Bronchial epithelial cell (primary cell): Measurements from ENCODE around the gene BLNK. TPM values are rescaled to one million over a fixed set of nuclear protein-coding genes. Genes with fewer than 3 reads are reported as not detected.

Experiments
- DNase-seq: peaks from one replicate; pipeline ENCODE4 v3.0.0-alpha.2; 2010; ENCODE audit warnings: low read depth
- FAIRE-seq: peaks from 2 replicates; lab custom pipeline; 2011; peaks lifted over from hg19 to GRCh38; lab: Jason Lieb, UNC
- H3K27me3 ChIP-seq: 2 replicates; pipeline ENCODE4 v1.5.1; 2011; ENCODE audit warnings: low read length; ENCODE audit not compliant: control insufficient read depth, insufficient read depth
- H3K36me3 ChIP-seq: 2 replicates; pipeline ENCODE4 v1.5.1; 2011; ENCODE audit warnings: low read length; ENCODE audit not compliant: control insufficient read depth, insufficient read depth
- H3K4me3 ChIP-seq: 2 replicates; pipeline ENCODE4 v1.5.1; 2011; ENCODE audit warnings: mild to moderate bottlenecking, low read depth, low read length, control low read depth
- total RNA-seq: library from RNA; depleted of rRNA; stranded (reverse); fragments of >200 nt; gene quantifications from 2 replicates; pipeline ENCODE4 v1.2.1, GENCODE V29; 2014
- TF ChIP-seq, protein P1 (sequence below): IDR thresholded peaks from 2 replicates; pipeline ENCODE4 v1.5.1; 2011; ENCODE audit warnings: mild to moderate bottlenecking, moderate library complexity, low read length, control low read depth, inconsistent platforms; ENCODE audit not compliant: insufficient read depth, severe bottlenecking

Gene BLNK
- total RNA-seq, 1 donor from 2014 or later = 2.6 TPM

DNA sequence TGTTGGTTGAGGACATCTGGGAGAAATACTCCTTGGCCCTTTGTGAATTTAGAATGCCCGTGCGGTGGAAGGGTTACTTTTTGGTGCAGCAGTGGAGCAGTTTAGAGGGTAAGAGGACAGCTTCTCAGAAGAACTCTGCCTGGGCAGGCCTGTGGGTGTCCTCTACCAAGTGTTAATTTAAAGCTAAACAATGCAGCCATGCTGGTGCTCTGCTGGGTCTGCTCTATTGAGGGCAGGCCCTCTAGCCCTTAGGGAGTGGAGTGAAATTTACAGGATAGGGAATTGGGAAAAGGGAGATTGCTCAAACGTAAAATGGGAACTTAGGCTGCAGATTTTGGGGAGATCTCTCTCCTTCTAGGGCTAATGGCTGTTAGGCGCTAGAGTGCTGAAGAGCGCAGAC lies 22.1 kb downstream of the BLNK start:
- Histone ChIP-seq H3K27me3 (no peaks in the 10 kb centered on the region), H3K36me3 (peaks cover 2% of the 10 kb centered on the region), H3K4me3 (no peak overlapping the region)
- TF ChIP-seq, protein P1, sequence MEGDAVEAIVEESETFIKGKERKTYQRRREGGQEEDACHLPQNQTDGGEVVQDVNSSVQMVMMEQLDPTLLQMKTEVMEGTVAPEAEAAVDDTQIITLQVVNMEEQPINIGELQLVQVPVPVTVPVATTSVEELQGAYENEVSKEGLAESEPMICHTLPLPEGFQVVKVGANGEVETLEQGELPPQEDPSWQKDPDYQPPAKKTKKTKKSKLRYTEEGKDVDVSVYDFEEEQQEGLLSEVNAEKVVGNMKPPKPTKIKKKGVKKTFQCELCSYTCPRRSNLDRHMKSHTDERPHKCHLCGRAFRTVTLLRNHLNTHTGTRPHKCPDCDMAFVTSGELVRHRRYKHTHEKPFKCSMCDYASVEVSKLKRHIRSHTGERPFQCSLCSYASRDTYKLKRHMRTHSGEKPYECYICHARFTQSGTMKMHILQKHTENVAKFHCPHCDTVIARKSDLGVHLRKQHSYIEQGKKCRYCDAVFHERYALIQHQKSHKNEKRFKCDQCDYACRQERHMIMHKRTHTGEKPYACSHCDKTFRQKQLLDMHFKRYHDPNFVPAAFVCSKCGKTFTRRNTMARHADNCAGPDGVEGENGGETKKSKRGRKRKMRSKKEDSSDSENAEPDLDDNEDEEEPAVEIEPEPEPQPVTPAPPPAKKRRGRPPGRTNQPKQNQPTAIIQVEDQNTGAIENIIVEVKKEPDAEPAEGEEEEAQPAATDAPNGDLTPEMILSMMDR = no peak
- no peak for DNase-seq
- FAIRE-seq = no peak

DNA sequence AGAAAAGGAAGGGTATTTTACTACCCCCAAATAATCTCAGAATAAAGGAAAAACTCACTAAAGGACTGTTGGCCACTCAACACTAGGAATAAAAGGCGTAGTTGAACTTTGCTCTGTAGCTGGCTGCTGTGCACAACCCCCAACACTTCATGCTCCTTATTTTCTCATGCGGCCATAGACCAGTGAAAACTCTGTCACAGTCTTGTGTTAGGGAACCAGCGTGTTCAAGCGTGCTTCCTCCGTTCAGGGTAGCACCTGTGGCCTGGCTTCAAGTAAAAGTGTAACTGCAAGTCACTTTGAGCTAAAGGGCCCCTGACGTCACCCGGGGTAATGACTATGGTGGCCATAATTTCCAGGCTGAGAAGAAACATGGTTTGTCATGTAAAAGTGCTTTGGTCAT lies 27.0 kb downstream of the BLNK start:
- FAIRE-seq (no peak), DNase-seq (no peak)
- no peak overlapping the region for H3K4me3 ChIP-seq
- no peaks in the 10 kb centered on the region for H3K27me3 ChIP-seq
- peaks cover 2% of the 10 kb centered on the region for H3K36me3 ChIP-seq
- TF ChIP-seq, protein P1 = no peak

DNA sequence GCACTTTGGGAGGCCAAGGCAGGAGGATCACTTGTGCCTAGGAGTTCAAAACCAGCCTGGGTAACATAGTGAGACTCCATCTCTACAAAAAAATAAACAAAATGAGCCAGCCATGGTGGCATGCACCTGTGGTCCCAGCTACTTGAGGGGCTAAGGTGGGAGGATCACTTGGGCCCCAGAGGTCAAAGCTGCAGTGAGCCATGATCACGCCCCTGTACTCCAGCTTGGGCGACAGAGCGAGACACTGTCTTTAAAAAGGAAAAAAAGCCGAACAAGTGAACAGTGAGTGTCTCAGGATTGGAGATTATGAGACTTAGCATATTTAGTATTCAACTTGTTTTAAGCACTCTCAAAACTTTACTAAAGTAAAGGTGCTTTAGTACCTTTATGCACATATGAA lies 28.1 kb downstream of the BLNK start:
- no peak for FAIRE-seq
- DNase-seq = no peak
- Histone ChIP-seq H3K36me3 (peaks cover 2% of the 10 kb centered on the region), H3K4me3 (no peak overlapping the region), H3K27me3 (no peaks in the 10 kb centered on the region)
- TF ChIP-seq, protein P1 = no peak

DNA sequence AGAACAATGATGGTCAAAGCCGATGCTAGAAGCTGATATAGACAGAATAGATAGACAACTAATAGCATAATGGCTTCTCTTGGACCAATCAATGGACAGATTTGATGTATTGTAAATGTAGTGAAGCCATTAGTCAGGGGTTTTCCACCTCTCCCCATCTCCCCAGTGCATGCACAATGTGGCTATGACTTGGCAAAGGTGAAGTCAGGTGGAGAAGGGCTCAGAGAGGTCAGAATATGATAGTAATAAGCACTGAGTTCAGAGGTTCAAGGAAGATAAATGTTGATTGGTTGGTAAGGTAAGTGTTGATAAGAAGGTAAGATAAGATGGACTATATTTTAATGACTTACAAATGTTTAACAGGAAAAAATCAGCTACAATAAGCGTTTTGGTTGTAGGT lies 28.5 kb downstream of the BLNK start:
- DNase-seq = no peak
- peaks cover 2% of the 10 kb centered on the region for H3K36me3 ChIP-seq
- TF ChIP-seq, protein P1 = no peak
- no peak overlapping the region for H3K4me3 ChIP-seq
- H3K27me3 ChIP-seq = no peaks in the 10 kb centered on the region
- no peak for FAIRE-seq

DNA sequence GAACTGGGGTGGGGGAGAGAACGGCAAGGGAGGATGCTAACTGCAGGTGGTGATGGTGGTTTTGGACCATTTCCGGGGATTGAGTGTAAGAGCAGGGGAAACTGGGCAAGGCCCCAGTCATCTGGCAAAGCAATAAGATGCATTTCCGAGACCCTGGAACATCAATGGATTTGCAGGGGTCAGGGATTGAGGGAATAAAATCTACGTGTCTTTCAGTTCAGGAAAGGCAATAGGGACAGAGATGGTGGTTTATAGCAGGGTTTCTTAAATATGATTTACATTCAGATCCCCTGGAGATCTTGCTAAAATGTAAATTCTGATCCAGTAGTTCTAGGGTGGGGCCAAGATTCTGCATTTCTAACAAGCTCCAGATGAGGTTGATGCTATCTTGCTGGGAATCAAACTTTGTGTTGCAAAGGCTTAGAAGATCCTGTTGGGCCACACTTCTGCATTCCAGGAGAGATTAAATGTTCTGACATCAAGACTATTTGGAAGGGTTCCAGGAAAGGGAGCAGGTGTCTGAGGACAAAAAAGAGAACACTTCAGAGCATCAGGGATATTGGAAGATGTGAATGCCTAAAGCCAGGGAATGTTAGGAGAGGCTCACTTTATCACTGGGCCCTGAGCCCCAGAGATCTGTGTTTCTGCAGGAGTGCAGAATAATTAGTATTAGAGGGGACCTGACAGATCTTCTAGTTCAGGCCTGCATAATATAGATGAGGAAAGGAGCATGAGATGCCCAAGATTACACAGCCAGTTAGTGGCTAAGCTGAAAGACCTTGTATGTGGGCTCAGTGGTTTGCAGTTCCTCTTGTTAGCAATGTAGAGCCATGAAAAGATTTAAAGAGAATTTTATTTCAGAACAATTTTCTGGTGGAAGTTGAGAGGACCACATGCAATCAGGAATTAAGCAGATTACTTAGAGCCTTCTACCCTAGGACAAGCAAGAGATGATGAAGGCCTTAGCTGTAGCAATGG lies 32.4 kb downstream of the BLNK start:
- peaks cover under 1% of the 10 kb centered on the region for H3K36me3 ChIP-seq
- TF ChIP-seq, protein P1 = no peak
- no peak for DNase-seq
- H3K4me3 ChIP-seq = no peak overlapping the region
- H3K27me3 ChIP-seq = no peaks in the 10 kb centered on the region
- FAIRE-seq = no peak
